GM10266 (cell line): Measurements from ENCODE around the gene KLHL15.

Experiments
- DNase-seq: peaks from one replicate; pipeline ENCODE4 v3.0.0; 2012; ENCODE audit errors: extremely low spot score
- CTCF ChIP-seq: IDR thresholded peaks from 2 replicates; pipeline ENCODE4 v1.5.1; 2012; ENCODE audit warnings: mild to moderate bottlenecking, low read depth; ENCODE audit not compliant: control insufficient read depth, insufficient read depth; ENCODE audit errors: missing control alignments

KLHL15 gene

GRCh38 chrX:23952391-23952790 is 74.6 kb downstream of the KLHL15 start:
- DNase-seq: no peak
- TF ChIP-seq CTCF: no peak

DNA sequence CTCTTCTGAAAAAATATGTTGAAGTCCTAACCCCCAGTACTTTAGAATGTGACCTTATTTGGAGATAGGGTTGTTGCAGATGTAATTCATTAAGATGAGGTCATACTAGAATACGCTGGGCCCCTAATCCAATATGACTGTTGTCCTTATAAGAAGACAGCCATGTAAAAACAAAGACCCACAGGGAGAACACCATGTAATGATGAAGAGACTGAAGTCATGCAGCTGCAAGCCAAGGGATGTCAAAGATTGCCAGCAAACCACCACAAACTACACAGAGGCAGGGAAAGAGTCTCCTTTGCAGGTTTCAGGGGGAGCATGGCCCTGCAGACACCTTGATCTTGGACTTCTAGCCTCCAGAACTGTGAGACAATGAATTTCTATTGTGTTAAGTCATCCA is 81.8 kb downstream of the KLHL15 start:
- DNase-seq: no peak
- no peak for TF ChIP-seq CTCF

- TF ChIP-seq CTCF: no peak
- no peak for DNase-seq
Observed at GRCh38 chrX:23944234-23944633, 82.8 kb downstream of the KLHL15 start.

- TF ChIP-seq CTCF: no peak
- DNase-seq: no peak
Observed at GRCh38 chrX:23939203-23939602, 87.8 kb downstream of the KLHL15 start.

DNA sequence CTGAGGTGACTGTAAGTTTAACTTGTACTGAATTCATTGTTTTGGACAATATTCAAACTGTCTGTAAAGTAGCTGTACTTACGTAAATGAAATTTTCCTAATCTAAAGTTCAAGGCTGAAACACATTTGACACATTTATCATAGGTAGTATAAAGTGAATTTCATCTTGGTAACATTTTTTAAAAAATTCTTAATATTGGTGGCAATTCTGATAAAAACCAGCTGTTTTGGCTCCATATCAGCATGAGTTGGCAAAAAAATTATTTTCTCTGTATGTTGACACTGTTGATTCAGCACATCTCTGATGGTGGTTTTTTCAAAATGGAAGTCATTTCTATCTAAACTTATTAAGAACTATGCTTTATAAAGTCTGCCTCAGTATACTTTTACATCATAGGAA is 88.3 kb downstream of the KLHL15 start:
- DNase-seq: no peak
- no peak for TF ChIP-seq CTCF

GRCh38 chrX:23937100-23937499 is 89.9 kb downstream of the KLHL15 start:
- TF ChIP-seq CTCF: no peak
- DNase-seq: no peak

DNA sequence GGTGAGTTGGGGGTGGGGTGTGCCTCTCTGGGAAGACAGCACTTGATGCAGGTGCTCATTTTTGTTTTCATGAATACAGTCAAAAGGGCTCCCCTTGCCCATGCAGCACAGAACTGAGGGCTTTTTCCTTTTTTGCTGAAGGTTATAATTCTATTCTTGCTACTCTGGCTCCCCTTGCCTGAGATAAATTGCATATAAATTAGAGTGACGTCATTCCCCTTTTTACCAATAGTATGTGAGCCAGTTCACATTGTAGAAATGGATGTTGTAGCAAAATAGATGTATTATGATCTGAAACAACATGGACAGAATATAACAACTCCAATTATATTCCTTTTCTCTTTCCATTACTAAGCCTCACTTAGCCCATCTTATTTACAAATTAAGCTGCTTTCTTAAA is 90.8 kb downstream of the KLHL15 start:
- no peak for TF ChIP-seq CTCF
- no peak for DNase-seq
